Neural crest cell (in vitro differentiated cells): ENCODE measurements around the gene NCAPG2. TPM values are rescaled to one million over a fixed set of nuclear protein-coding genes. Genes with fewer than 3 reads are reported as not detected.
"Not testable (repeated sequence)": the region's sequence is repeated elsewhere in the genome, so short reads cannot be mapped to it uniquely, and the experiment has no call there.

Experiments used
- DNase-seq: peaks from one replicate; pipeline ENCODE4 v3.0.0; 2021; ENCODE audit warnings: low read depth, mixed read lengths, low spot score
- H3K27ac Mint-ChIP-seq: one replicate; pipeline ENCODE4 v1.8.0; 2021; ENCODE audit warnings: mild to moderate bottlenecking, mixed read lengths; ENCODE audit not compliant: unreplicated experiment
- H3K27me3 Mint-ChIP-seq: 2 replicates; pipeline ENCODE4 v1.8.0; 2021; ENCODE audit warnings: low read depth, mild to moderate bottlenecking, mixed read lengths
- H3K36me3 Mint-ChIP-seq: 2 replicates; pipeline ENCODE4 v1.8.0; 2021; ENCODE audit warnings: low read depth, mild to moderate bottlenecking, mixed read lengths
- H3K4me1 Mint-ChIP-seq: 2 replicates; pipeline ENCODE4 v1.8.0; 2021; ENCODE audit warnings: mixed read lengths
- H3K4me3 Mint-ChIP-seq: one replicate; pipeline ENCODE4 v1.8.0; 2021; ENCODE audit warnings: mild to moderate bottlenecking, mixed read lengths
- H3K9me3 Mint-ChIP-seq: 2 replicates; pipeline ENCODE4 v1.8.0; 2021; ENCODE audit warnings: mixed read lengths
- total RNA-seq: library from RNA; stranded (reverse); gene quantifications from 2 replicates; pipeline ENCODE4 v1.2.1, GENCODE V29; 2021
- TF ChIP-seq, protein P1 (sequence below): fragments of 200-600 bp; sonication (generic); conservative IDR thresholded peaks from 2 replicates; pipeline ENCODE4 v1.5.0; 2021; ENCODE audit warnings: antibody characterized with exemption, mild to moderate bottlenecking

NCAPG2 gene
- total RNA-seq, 1 donor from 2014 or later, result 84.9 TPM

DNA sequence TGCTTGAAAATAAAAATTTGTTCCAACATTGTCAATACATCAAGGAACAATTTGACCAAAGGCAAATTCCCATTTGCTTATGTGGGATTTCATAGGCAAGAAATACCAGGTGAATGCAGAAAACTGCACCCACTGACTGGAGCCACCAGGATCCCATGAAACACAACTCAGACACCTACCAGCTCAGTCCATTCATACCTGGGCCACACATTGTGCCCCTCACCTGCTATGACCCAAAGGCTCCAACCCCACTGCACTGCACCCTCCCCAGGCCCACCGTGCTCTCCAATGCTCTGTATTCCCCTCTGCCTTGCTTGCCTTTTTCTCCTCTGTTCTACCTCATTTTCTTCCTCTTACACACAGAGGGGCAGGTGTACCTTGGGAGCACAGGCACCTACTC lies 5.3 kb downstream of the NCAPG2 start:
- Mint-ChIP-seq H3K36me3 (peaks cover 25% of the 10 kb centered on the region), H3K4me3 (no peak overlapping the region), H3K4me1 (peaks cover 40% of the 10 kb centered on the region), H3K27ac (no peak overlapping the region), H3K9me3 (peaks cover 2% of the 10 kb centered on the region), H3K27me3 (no peaks in the 10 kb centered on the region)
- DNase-seq, result no peak
- TF ChIP-seq, protein P1, sequence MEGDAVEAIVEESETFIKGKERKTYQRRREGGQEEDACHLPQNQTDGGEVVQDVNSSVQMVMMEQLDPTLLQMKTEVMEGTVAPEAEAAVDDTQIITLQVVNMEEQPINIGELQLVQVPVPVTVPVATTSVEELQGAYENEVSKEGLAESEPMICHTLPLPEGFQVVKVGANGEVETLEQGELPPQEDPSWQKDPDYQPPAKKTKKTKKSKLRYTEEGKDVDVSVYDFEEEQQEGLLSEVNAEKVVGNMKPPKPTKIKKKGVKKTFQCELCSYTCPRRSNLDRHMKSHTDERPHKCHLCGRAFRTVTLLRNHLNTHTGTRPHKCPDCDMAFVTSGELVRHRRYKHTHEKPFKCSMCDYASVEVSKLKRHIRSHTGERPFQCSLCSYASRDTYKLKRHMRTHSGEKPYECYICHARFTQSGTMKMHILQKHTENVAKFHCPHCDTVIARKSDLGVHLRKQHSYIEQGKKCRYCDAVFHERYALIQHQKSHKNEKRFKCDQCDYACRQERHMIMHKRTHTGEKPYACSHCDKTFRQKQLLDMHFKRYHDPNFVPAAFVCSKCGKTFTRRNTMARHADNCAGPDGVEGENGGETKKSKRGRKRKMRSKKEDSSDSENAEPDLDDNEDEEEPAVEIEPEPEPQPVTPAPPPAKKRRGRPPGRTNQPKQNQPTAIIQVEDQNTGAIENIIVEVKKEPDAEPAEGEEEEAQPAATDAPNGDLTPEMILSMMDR, result no peak

DNA sequence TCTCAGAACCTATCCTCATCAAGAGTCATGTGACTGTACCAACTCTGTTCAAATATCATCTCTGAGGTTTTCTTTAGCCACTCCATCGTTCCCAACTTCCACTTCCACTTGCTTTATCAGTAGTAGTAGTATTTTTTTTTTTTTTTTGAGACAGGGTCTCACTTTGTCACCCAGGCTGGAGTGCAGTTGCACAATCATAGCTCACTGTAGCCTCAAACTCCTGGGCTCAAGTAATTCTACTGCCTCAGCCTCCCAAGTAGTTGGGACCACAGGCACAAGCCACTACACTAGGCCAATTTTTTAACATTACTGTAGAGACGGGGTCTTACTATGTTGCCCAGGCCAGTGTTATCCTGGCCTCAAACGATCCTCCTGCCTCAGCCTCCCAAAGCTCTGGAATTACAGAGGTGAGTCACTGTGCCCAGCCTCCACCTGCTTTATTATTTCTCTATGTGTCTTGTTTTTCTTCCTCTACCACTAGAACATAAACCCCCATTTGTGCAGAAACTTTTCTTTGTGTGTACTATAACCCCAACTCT lies 5.9 kb downstream of the NCAPG2 start:
- TF ChIP-seq, protein P1, result no peak
- Mint-ChIP-seq H3K27ac (no peak overlapping the region), H3K36me3 (peaks cover 27% of the 10 kb centered on the region), H3K4me1 (peaks cover 40% of the 10 kb centered on the region), H3K9me3 (peaks cover 2% of the 10 kb centered on the region), H3K4me3 (no peak overlapping the region), H3K27me3 (no peaks in the 10 kb centered on the region)
- DNase-seq, result no peak

DNA sequence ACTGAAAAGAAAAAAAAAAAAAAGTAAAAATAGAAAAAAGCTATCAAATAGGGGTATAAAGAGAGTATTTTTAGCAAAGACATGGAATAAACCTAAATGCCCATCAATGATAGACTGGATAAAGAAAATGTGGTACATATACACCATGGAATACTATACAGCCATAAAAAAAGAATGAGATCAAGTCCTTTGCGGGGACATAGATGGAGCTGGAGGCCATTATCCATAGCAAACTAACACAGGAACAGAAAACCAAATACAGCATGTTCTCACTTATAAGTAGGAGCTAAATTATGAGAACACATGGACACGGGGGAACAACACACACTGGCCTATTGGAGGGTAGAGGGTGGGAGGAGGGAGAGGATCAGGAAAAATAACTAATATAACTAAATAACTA lies 7.0 kb downstream of the NCAPG2 start:
- H3K27ac Mint-ChIP-seq, H3K27me3 Mint-ChIP-seq, DNase-seq, H3K9me3 Mint-ChIP-seq, H3K4me3 Mint-ChIP-seq: not testable (repeated sequence)
- Mint-ChIP-seq H3K36me3 (peaks cover 28% of the 10 kb centered on the region), H3K4me1 (peaks cover 28% of the 10 kb centered on the region)

DNA sequence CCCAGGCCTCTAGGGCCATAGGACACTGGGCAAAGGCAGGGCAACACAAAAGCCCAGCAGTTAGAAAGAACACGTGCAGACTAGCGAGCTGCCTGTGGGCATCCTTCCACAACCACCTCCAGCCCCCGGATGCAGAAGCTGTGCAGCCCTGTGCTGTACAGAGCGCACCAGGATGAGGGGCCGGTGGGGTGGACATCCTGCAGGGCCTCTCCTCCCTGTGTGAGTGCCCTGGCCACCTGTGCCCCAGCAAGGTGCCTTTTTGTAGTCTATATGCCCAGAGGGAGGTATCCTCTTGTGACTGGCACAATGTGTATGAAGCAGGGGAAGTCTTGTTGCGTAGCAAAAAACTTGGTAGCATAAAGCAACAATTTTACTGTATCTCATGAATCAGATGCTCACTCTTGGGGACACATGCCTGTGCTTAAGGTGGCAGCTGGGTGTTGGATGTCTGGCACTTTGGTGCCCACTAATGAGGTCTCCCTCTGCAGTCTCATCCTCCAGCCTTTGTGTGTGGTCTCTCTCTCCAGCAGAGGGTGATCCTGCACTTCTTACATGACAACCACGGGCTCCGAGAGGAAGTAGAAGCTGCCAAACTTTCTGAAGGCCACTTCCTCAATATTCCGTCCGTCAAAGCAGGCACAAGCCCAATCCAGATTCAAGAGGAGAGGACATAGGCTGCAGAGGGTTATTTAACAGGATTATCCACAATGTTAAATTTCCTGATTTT lies 8.7 kb downstream of the NCAPG2 start:
- DNase-seq, result no peak
- peaks cover 23% of the 10 kb centered on the region for H3K36me3 Mint-ChIP-seq
- H3K27me3 Mint-ChIP-seq, result no peaks in the 10 kb centered on the region
- TF ChIP-seq, protein P1, result peak; percentile 42
- H3K27ac Mint-ChIP-seq, result peak overlapping the region; percentile 62
- H3K9me3 Mint-ChIP-seq, result peaks cover 2% of the 10 kb centered on the region
- H3K4me3 Mint-ChIP-seq, result no peak overlapping the region
- H3K4me1 Mint-ChIP-seq, result peaks cover 11% of the 10 kb centered on the region

DNA sequence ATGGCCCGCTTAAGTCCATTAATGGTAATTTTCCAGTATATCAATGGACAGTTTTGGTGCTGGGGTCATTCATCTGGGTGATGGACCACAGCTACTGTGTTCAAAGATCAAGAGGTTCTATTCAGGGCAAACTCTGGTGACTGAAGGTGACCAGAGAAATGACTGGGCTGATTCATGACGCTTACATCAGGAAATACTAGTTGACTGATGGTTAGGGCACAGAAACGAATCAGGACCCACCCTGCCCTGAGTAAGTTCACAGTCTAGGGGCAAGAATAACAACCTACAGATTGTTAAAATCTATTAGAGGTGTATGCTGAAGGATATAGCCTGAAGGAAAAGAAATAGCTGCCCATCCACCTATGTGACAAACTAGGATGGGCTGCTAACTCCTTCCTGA lies 9.5 kb downstream of the NCAPG2 start:
- peaks cover 22% of the 10 kb centered on the region for H3K36me3 Mint-ChIP-seq
- no peak overlapping the region for H3K27ac Mint-ChIP-seq
- no peaks in the 10 kb centered on the region for H3K27me3 Mint-ChIP-seq
- peaks cover 10% of the 10 kb centered on the region for H3K4me1 Mint-ChIP-seq
- TF ChIP-seq, protein P1, result no peak
- H3K4me3 Mint-ChIP-seq, result no peak overlapping the region
- no peak for DNase-seq
- H3K9me3 Mint-ChIP-seq, result peaks cover 2% of the 10 kb centered on the region

DNA sequence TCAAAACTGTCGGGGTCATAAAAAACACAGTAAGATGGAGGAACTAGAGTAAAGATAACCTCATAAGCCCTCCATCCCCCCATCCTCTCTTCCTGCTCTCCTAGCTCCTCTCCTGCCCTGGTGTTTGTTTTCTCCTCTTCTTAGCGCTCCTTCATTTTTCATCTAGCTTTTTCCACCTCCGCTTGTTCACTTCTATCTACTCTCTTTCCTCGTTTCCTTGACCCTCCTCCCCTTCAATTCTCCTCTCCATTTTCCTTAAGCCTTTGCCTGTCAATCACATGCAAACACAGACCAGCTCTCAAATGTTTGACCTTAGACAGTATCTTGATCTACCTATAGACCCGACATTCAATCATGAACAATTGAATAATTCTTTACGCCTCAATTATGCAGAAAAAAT lies 10.0 kb downstream of the NCAPG2 start:
- TF ChIP-seq, protein P1, result no peak
- H3K4me1 Mint-ChIP-seq, result peaks cover 10% of the 10 kb centered on the region

More for the DNA sequence above, 10.0 kb downstream of the NCAPG2 start:
- Mint-ChIP-seq H3K27me3 (no peaks in the 10 kb centered on the region), H3K4me3 (no peak overlapping the region), H3K27ac (no peak overlapping the region), H3K9me3 (peaks cover 2% of the 10 kb centered on the region), H3K36me3 (peaks cover 22% of the 10 kb centered on the region)
- no peak for DNase-seq
